GM19397 (cell line): ENCODE results near the gene ETNK1.

Experiments used
- ATAC-seq: cut with Tn5 transposase; IDR thresholded peaks from one replicate; pipeline ENCODE4 v1.9.1; 2021; ENCODE audit warnings: mild to moderate bottlenecking, moderate library complexity; ENCODE audit not compliant: unreplicated experiment

ETNK1 gene

GRCh38 chr12:22738945-22739344 is 114.0 kb downstream of the ETNK1 start:
- ATAC-seq, result no peak
